K562 (cell line): ENCODE data around the gene ABCC12. TPM values are rescaled to one million over a fixed set of nuclear protein-coding genes. Genes with fewer than 3 reads are reported as not detected.

Experiments
- CC2D1A ChIP-seq: fragments of 450-650 bp; IDR thresholded peaks from 2 replicates; pipeline ENCODE4 v1.6.1; 2017; ENCODE audit warnings: mild to moderate bottlenecking
- CGGBP1 ChIP-seq: fragments of 250-450 bp; sonication (Bioruptor Pico); IDR thresholded peaks from 2 replicates; pipeline ENCODE4 v1.9.0; 2021; ENCODE audit warnings: mild to moderate bottlenecking
- KDM4B ChIP-seq, 2 experiments: fragments of 450-650 bp in 1 of 2; sonication (generic) in 1 of 2; IDR thresholded peaks; 2 replicates each; pipeline ENCODE4 v1.6.1; 2016 to 2017; ENCODE audit warnings: borderline replicate concordance in 2 of 2, antibody characterized with exemption in 1 of 2, low read depth in 1 of 2, mild to moderate bottlenecking in 1 of 2
- MEIS2 ChIP-seq: fragments of 450-650 bp; IDR thresholded peaks from 2 replicates; pipeline ENCODE4 v1.6.1; 2014; ENCODE audit warnings: mild to moderate bottlenecking; ENCODE audit not compliant: partially characterized antibody
- MXI1 ChIP-seq: IDR thresholded peaks from 2 replicates; pipeline ENCODE4 v1.6.1; 2011; ENCODE audit warnings: low read depth, mild to moderate bottlenecking, improper control_type of control experiment, low read length
- PTTG1 ChIP-seq: fragments of 450-650 bp; IDR thresholded peaks from 2 replicates; pipeline ENCODE4 v1.6.1; 2016; ENCODE audit warnings: low read depth, mild to moderate bottlenecking, missing genetic modification characterization, missing compliant biosample characterization
- RAD21 ChIP-seq, 2 experiments: fragments of 250-450 bp in 1 of 2; fragments of 450-650 bp in 1 of 2; sonication (Bioruptor Pico) in 1 of 2; formaldehyde crosslinking in 1 of 2; IDR thresholded peaks in 1 of 2; conservative IDR thresholded peaks in 1 of 2; 2 replicates each; pipeline versions ENCODE4 v1.4.0 to v1.8.0; 2020 to 2022; ENCODE audit warnings: mild to moderate bottlenecking in 2 of 2, moderate library complexity in 1 of 2
- RB1 ChIP-seq: fragments of 450-650 bp; IDR thresholded peaks from 2 replicates; pipeline ENCODE4 v1.6.1; 2017; ENCODE audit warnings: low read depth, mild to moderate bottlenecking
- REST ChIP-seq, 2 experiments: fragments of 450-650 bp; formaldehyde crosslinking in 1 of 2; IDR thresholded peaks; 2 replicates each; pipeline versions ENCODE4 v1.4.0 to v1.6.1; 2014 to 2020; ENCODE audit warnings: mild to moderate bottlenecking in 2 of 2, borderline replicate concordance in 1 of 2, low read depth in 1 of 2
- RFX5 ChIP-seq: IDR thresholded peaks from 2 replicates; pipeline ENCODE4 v1.6.1; 2011; ENCODE audit warnings: low read depth, mild to moderate bottlenecking, improper control_type of control experiment, low read length
- SPI1 ChIP-seq: IDR thresholded peaks from 2 replicates; pipeline ENCODE4 v1.6.1; 2011; ENCODE audit warnings: low read depth, low read length, control low read depth, borderline replicate concordance
- YY1 ChIP-seq, 3 experiments: IDR thresholded peaks; 2 replicates each; pipeline ENCODE4 v1.6.1; 2011; ENCODE audit warnings: low read length in 2 of 3, mild to moderate bottlenecking in 2 of 3, moderate library complexity in 2 of 3, borderline replicate concordance in 1 of 3, control low read depth in 1 of 3, low read depth in 1 of 3; ENCODE audit not compliant: insufficient read depth in 3 of 3, insufficient replicate concordance in 2 of 3, control insufficient read depth in 1 of 3, insufficient read length in 1 of 3; ENCODE audit errors: extremely low read depth in 1 of 3
- polyA plus RNA-seq, 8 experiments: library from polyadenylated mRNA; depleted of rRNA in 4 of 8; stranded (reverse) in 5 of 8; unstranded in 3 of 8; fragments of >200 nt; fragmentation: Nextera tagmentation in 2 of 8; fragmentation: Illumina TruSeq in 1 of 8; extraction: Ambion mirVana in 2 of 8; extraction: Trizol in 1 of 8; gene quantifications; 2 replicates each; pipeline versions ENCODE4 v1.2.1 to v1.2.3, GENCODE V29; 2011 to 2014; ENCODE audit warnings: inconsistent platforms in 1 of 8, missing spikeins in 1 of 8
- total RNA-seq, 7 experiments: library from RNA; depleted of rRNA in 6 of 7; stranded (reverse); fragments of >200 nt in 6 of 7; fragmentation: Illumina TruSeq in 2 of 7; extraction: Trizol in 2 of 7; gene quantifications; 2 replicates each; pipeline versions ENCODE4 v1.2.1 to v1.2.3, GENCODE V29; 2011 to 2021; ENCODE audit warnings: low replicate concordance in 1 of 7
- TF ChIP-seq, protein P1 (sequence below): sonication (generic); formaldehyde crosslinking; IDR thresholded peaks from 2 replicates; pipeline ENCODE4 v1.8.0; 2023; ENCODE audit warnings: mild to moderate bottlenecking, missing genetic modification reagents

Gene ABCC12
- total and polyA plus RNA-seq, 9 of the 15 experiments (the other 6 are each of a cell fraction or from before 2014, with no cell fraction given): not detected

- TF ChIP-seq, protein P1, sequence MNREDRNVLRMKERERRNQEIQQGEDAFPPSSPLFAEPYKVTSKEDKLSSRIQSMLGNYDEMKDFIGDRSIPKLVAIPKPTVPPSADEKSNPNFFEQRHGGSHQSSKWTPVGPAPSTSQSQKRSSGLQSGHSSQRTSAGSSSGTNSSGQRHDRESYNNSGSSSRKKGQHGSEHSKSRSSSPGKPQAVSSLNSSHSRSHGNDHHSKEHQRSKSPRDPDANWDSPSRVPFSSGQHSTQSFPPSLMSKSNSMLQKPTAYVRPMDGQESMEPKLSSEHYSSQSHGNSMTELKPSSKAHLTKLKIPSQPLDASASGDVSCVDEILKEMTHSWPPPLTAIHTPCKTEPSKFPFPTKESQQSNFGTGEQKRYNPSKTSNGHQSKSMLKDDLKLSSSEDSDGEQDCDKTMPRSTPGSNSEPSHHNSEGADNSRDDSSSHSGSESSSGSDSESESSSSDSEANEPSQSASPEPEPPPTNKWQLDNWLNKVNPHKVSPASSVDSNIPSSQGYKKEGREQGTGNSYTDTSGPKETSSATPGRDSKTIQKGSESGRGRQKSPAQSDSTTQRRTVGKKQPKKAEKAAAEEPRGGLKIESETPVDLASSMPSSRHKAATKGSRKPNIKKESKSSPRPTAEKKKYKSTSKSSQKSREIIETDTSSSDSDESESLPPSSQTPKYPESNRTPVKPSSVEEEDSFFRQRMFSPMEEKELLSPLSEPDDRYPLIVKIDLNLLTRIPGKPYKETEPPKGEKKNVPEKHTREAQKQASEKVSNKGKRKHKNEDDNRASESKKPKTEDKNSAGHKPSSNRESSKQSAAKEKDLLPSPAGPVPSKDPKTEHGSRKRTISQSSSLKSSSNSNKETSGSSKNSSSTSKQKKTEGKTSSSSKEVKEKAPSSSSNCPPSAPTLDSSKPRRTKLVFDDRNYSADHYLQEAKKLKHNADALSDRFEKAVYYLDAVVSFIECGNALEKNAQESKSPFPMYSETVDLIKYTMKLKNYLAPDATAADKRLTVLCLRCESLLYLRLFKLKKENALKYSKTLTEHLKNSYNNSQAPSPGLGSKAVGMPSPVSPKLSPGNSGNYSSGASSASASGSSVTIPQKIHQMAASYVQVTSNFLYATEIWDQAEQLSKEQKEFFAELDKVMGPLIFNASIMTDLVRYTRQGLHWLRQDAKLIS: no peak
- TF ChIP-seq RFX5: no peak
- TF ChIP-seq MEIS2: no peak
- no peak for TF ChIP-seq PTTG1 (tag)
- TF ChIP-seq KDM4B (IDR thresholded peaks at IDR 0.05; ENCODE audit: borderline replicate concordance in 2 of 2, low read depth in 1 of 2): 0 out of 4 replicates have a peak, but pooled peaks of 1 of the 2 experiments have one; percentile 56
- peak; percentile 62 to 85 for TF ChIP-seq RAD21 (CRISPR knock-in tag; conservative IDR thresholded peaks at IDR 0.05 in 1 of 2, IDR thresholded peaks at IDR 0.05 in 1 of 2)
- 0 out of 2 replicates have a peak, but pooled peaks have one; percentile 24 for TF ChIP-seq RB1
- no peak for TF ChIP-seq CGGBP1 (CRISPR knock-in tag)
- TF ChIP-seq MXI1: 0 out of 2 replicates have a peak, but pooled peaks have one; percentile 26
- TF ChIP-seq SPI1: 0 out of 2 replicates have a peak, but pooled peaks have one; percentile 15
- peak; percentile 56; the same call in 1 of the 2 replicates for TF ChIP-seq CC2D1A
- TF ChIP-seq REST (IDR thresholded peaks at IDR 0.05; ENCODE audit: borderline replicate concordance): peak; percentile 74
- TF ChIP-seq REST (CRISPR knock-in tag; IDR thresholded peaks at IDR 0.05; ENCODE audit: low read depth): no peak
- peak in 1 of 3 experiments; percentile 11 for TF ChIP-seq YY1 (IDR thresholded peaks at IDR 0.05; ENCODE audit: borderline replicate concordance in 1 of 3, control insufficient read depth in 1 of 3, extremely low read depth in 1 of 3, insufficient read depth in 3 of 3, insufficient read length in 1 of 3, insufficient replicate concordance in 2 of 3, low read depth in 1 of 3, low read length in 2 of 3)
Observed at GRCh38 chr16:48156790-48157209, 1.0 kb upstream of the ABCC12 start (continued).
